Hematopoietic multipotent progenitor cell treated with erythropoietin and hydrocortisone succinate and interleukin-3 and kit ligand, for 15 days (in vitro differentiated cells): ENCODE data around the gene NRXN2.

Experiments used
- DNase-seq: peaks from one replicate; pipeline ENCODE4 v3.0.0-alpha.2; 2015; ENCODE audit warnings: low spot score

The NRXN2 gene

GRCh38 chr11:64698427-64698826 is 24.6 kb downstream of the NRXN2 start:
- no peak for DNase-seq

GRCh38 chr11:64697663-64698375 is 25.2 kb downstream of the NRXN2 start:
- DNase-seq: no peak

GRCh38 chr11:64696045-64696444 is 27.0 kb downstream of the NRXN2 start:
- no peak for DNase-seq

- DNase-seq: no peak
These were observed 27.4 kb downstream of the NRXN2 start for GRCh38 chr11:64695548-64695947.

GRCh38 chr11:64694821-64695365 is 28.1 kb downstream of the NRXN2 start:
- no peak for DNase-seq

- no peak for DNase-seq
These were observed 28.8 kb downstream of the NRXN2 start for GRCh38 chr11:64694026-64694755.

GRCh38 chr11:64692764-64693331 is 30.1 kb downstream of the NRXN2 start:
- DNase-seq: no peak

- no peak for DNase-seq
These were observed 31.5 kb downstream of the NRXN2 start for GRCh38 chr11:64691543-64691942.

GRCh38 chr11:64690235-64690634 is 32.8 kb downstream of the NRXN2 start:
- no peak for DNase-seq

- peak; percentile 71 for DNase-seq
These were observed 34.4 kb downstream of the NRXN2 start for GRCh38 chr11:64688534-64688982.

GRCh38 chr11:64687643-64688533 is 35.1 kb downstream of the NRXN2 start:
- no peak for DNase-seq

- DNase-seq: no peak
These were observed 35.8 kb downstream of the NRXN2 start for GRCh38 chr11:64687204-64687603.

GRCh38 chr11:64686466-64687170 is 36.4 kb downstream of the NRXN2 start:
- no peak for DNase-seq

GRCh38 chr11:64685536-64685935 is 37.5 kb downstream of the NRXN2 start:
- DNase-seq: no peak

- no peak for DNase-seq
These were observed 38.6 kb downstream of the NRXN2 start for GRCh38 chr11:64684357-64684756.

GRCh38 chr11:64681171-64681570 is 41.8 kb downstream of the NRXN2 start:
- DNase-seq: no peak

GRCh38 chr11:64679846-64680245 is 43.2 kb downstream of the NRXN2 start:
- DNase-seq: no peak

GRCh38 chr11:64677441-64678023 is 45.5 kb downstream of the NRXN2 start:
- DNase-seq: no peak

GRCh38 chr11:64676261-64676615 is 46.8 kb downstream of the NRXN2 start:
- no peak for DNase-seq

- no peak for DNase-seq
These were observed 47.3 kb downstream of the NRXN2 start for GRCh38 chr11:64675450-64676260.
